ENCODE results near the gene IGSF3. TPM values are rescaled to one million over a fixed set of nuclear protein-coding genes. Genes with fewer than 3 reads are reported as not detected.

IGSF3 gene
- total and polyA plus RNA-seq, 10 of the 15 experiments (the other 5 are each of a cell fraction or from before 2014, with no cell fraction given): 1.4 to 18.0 (median 9.6) TPM

DNA sequence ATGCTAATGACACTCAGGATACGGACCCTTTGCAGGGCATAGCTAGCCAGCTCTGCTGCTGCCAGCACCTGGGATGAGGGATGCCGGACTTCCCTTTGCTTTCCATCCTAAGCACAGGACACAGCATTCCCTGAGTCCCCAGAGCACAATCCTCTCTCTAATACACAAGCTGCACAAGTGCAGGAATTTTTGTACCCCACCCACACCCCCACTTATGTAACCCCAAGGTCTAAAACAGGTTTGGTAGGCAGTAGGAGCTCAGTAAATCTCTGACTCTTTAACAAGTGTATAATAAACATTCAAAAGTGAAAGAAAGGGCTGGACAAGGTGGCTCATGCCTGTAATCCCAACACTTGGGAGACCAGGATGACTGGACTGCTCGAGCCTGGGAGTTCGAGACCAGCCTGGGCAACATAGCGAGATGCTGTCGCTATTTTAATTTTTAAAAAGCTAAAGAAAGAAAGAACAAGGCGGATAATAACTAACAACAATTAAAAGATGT is 42.2 kb upstream of the IGSF3 start:
- H3K4me2 ChIP-seq (ENCODE audit: control insufficient read depth, insufficient read depth): no peak overlapping the region
- no peak overlapping the region for H2AFZ ChIP-seq (ENCODE audit: control insufficient read depth, low read depth, low read length)
- H3K36me3 ChIP-seq (ENCODE audit: control insufficient read depth in 2 of 2, insufficient read depth in 2 of 2, low read length in 1 of 2): no peaks in the 10 kb centered on the region
- FAIRE-seq (no peak), DNase-seq (ENCODE audit: low read depth, low spot score) (no peak), ATAC-seq (no peak)
- H4K20me1 ChIP-seq (ENCODE audit: control insufficient read depth, insufficient read depth): no peaks in the 10 kb centered on the region; the same call in 1 of the 2 replicates
- ChIA-PET SMC1A (ENCODE audit: uncharacterized antibody, unreplicated experiment) (interaction anchor here (0.6 to 1.6 kb wide), 2 partner anchors 37 to 348 kb away, joined by 3 to 5 read pairs; no protein-coding TSS in a partner anchor), POLR2A (interaction anchor here (0.5 to 1.0 kb wide), 2 partner anchors 107 to 315 kb away, joined by 4 to 5 read pairs; no protein-coding TSS in a partner anchor), RAD21 (ENCODE audit: unreplicated experiment) (interaction anchor here (1.0 kb wide), 1 partner anchor 18 kb away, joined by 3 read pairs; no protein-coding TSS in a partner anchor), CTCF (interaction anchor here (1.0 to 1.3 kb wide), 5 partner anchors 14 to 108 kb away, joined by 3 to 6 read pairs (median 3); no protein-coding TSS in a partner anchor)
- no TSS peak for BruUV-seq (replicated peaks)
- H3K27ac ChIP-seq (ENCODE audit: control insufficient read depth, insufficient read depth): no peak overlapping the region
- no peak overlapping the region for H3K4me3 ChIP-seq
- no peaks in the 10 kb centered on the region for H3K4me1 ChIP-seq (ENCODE audit: control insufficient read depth, insufficient read depth, low read length)
- H3K9ac ChIP-seq (ENCODE audit: control insufficient read depth, insufficient read depth, low read length): no peak overlapping the region
- no peaks in the 10 kb centered on the region for H3K27me3 ChIP-seq (replicated peaks in 1 of 2; ENCODE audit: control insufficient read depth in 2 of 2, insufficient read depth in 2 of 2, low read length in 1 of 2)
- H3K79me2 ChIP-seq (ENCODE audit: control insufficient read depth, insufficient read depth, low read length): no peaks in the 10 kb centered on the region
- H3K9me3 ChIP-seq (replicated peaks; ENCODE audit: control insufficient read depth, insufficient read depth, low read length): no peaks in the 10 kb centered on the region
- WGBS (ENCODE audit: insufficient coverage, insufficient replicate concordance, low lambda C conversion rate, missing lambda C conversion rate): 57% methylated on average over 7 of the region's 7 CpGs
- intact Hi-C loops (cut with micrococcal nuclease; ENCODE audit: unreplicated experiment) (no loop called here), in situ Hi-C loops (cut with MboI) (no loop called here)
- no peak for TF ChIP-seq BCLAF1 (IDR thresholded peaks at IDR 0.05)
- no peak for TF ChIP-seq TCF7 (IDR thresholded peaks at IDR 0.05; ENCODE audit: borderline replicate concordance)
- no peak for TF ChIP-seq ELK1 (IDR thresholded peaks at IDR 0.05; ENCODE audit: low read depth, low read length)
- no peak for TF ChIP-seq FOS (IDR thresholded peaks at IDR 0.05; ENCODE audit: borderline replicate concordance, extremely low read depth, insufficient read length)
- TF ChIP-seq, protein P1, sequence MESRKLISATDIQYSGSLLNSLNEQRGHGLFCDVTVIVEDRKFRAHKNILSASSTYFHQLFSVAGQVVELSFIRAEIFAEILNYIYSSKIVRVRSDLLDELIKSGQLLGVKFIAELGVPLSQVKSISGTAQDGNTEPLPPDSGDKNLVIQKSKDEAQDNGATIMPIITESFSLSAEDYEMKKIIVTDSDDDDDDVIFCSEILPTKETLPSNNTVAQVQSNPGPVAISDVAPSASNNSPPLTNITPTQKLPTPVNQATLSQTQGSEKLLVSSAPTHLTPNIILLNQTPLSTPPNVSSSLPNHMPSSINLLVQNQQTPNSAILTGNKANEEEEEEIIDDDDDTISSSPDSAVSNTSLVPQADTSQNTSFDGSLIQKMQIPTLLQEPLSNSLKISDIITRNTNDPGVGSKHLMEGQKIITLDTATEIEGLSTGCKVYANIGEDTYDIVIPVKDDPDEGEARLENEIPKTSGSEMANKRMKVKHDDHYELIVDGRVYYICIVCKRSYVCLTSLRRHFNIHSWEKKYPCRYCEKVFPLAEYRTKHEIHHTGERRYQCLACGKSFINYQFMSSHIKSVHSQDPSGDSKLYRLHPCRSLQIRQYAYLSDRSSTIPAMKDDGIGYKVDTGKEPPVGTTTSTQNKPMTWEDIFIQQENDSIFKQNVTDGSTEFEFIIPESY (IDR thresholded peaks at IDR 0.05): no peak
- TF ChIP-seq RCOR1 (conservative IDR thresholded peaks at IDR 0.05; ENCODE audit: low read depth, low read length): no peak
- no peak for TF ChIP-seq BRCA1 (IDR thresholded peaks at IDR 0.05; ENCODE audit: low read depth, low read length)
- no peak for TF ChIP-seq YY1 (IDR thresholded peaks at IDR 0.05; ENCODE audit: low read depth, low read length)
- TF ChIP-seq, protein P2, sequence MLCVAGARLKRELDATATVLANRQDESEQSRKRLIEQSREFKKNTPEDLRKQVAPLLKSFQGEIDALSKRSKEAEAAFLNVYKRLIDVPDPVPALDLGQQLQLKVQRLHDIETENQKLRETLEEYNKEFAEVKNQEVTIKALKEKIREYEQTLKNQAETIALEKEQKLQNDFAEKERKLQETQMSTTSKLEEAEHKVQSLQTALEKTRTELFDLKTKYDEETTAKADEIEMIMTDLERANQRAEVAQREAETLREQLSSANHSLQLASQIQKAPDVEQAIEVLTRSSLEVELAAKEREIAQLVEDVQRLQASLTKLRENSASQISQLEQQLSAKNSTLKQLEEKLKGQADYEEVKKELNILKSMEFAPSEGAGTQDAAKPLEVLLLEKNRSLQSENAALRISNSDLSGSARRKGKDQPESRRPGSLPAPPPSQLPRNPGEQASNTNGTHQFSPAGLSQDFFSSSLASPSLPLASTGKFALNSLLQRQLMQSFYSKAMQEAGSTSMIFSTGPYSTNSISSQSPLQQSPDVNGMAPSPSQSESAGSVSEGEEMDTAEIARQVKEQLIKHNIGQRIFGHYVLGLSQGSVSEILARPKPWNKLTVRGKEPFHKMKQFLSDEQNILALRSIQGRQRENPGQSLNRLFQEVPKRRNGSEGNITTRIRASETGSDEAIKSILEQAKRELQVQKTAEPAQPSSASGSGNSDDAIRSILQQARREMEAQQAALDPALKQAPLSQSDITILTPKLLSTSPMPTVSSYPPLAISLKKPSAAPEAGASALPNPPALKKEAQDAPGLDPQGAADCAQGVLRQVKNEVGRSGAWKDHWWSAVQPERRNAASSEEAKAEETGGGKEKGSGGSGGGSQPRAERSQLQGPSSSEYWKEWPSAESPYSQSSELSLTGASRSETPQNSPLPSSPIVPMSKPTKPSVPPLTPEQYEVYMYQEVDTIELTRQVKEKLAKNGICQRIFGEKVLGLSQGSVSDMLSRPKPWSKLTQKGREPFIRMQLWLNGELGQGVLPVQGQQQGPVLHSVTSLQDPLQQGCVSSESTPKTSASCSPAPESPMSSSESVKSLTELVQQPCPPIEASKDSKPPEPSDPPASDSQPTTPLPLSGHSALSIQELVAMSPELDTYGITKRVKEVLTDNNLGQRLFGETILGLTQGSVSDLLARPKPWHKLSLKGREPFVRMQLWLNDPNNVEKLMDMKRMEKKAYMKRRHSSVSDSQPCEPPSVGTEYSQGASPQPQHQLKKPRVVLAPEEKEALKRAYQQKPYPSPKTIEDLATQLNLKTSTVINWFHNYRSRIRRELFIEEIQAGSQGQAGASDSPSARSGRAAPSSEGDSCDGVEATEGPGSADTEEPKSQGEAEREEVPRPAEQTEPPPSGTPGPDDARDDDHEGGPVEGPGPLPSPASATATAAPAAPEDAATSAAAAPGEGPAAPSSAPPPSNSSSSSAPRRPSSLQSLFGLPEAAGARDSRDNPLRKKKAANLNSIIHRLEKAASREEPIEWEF (IDR thresholded peaks at IDR 0.05; ENCODE audit: insufficient replicate concordance, low read depth, low read length): no peak
